HCT116 (cell line): ENCODE measurements around the gene SLC15A2. TPM values are rescaled to one million over a fixed set of nuclear protein-coding genes. Genes with fewer than 3 reads are reported as not detected.

Source experiments
- ATAC-seq: fragments of 200-7000 bp; cut with Tn5 transposase; 2 replicates; pipeline ENCODE4 v1.9.1; 2020; ENCODE audit warnings: mild to moderate bottlenecking, moderate library complexity
- BruUV-seq: library from RNA; stranded (reverse); fragments of 400-500 nt; replicated peaks from 2 replicates; lab custom pipeline; 2021; lab: Mats Ljungman, UMichigan
- CTCF ChIA-PET: fragments of 300-600 bp; sonication (Branson Sonifier 250); formaldehyde crosslinking; loops from one replicate; lab custom pipeline; 2021; ENCODE audit warnings: antibody characterized with exemption; lab: Charles Lee
- POLR2A ChIA-PET: fragments of 300-600, 350-600 bp; sonication (Branson Sonifier 250); formaldehyde crosslinking; loops from one replicate; lab custom pipeline; 2021; ENCODE audit warnings: antibody characterized with exemption; lab: Charles Lee
- RAD21 ChIA-PET, 2 experiments: fragments of 300-600 bp; sonication (Branson Sonifier 250); formaldehyde crosslinking; loops; one replicate each; lab custom pipeline; 2023; ENCODE audit warnings: low total read pairs in 2 of 2; ENCODE audit not compliant: uncharacterized antibody in 2 of 2, unreplicated experiment in 2 of 2, low non-redundant PET in 1 of 2; lab: Charles Lee
- DNase-seq: peaks from one replicate; pipeline ENCODE4 v3.0.0-alpha.2; 2010; ENCODE audit warnings: low read depth, low spot score
- H2AFZ ChIP-seq: fragments of 200-600 bp; shearing (Covaris generic), sonication (generic); 2 replicates; pipeline ENCODE4 v1.6.1; 2017; ENCODE audit warnings: low read depth, mixed run types, mixed read lengths, antibody characterized with exemption, low read length; ENCODE audit not compliant: poor library complexity, severe bottlenecking
- H3K27ac ChIP-seq: 2 replicates; pipeline ENCODE4 v1.5.1; 2012; ENCODE audit warnings: low read depth, low read length
- H3K27me3 ChIP-seq: fragments of 200-600 bp; sonication (generic); 2 replicates; pipeline ENCODE4 v1.6.1; 2016; ENCODE audit warnings: mixed run types, low read length, mixed read lengths; ENCODE audit not compliant: insufficient read depth
- H3K36me3 ChIP-seq, 2 experiments: fragments of 200-500 bp in 1 of 2; fragments of 200-600 bp in 1 of 2; sonication (Bioruptor generic) in 1 of 2; sonication (generic) in 1 of 2; 2 replicates each; pipeline versions ENCODE4 v1.5.1 to v1.6.1; 2014 to 2016; ENCODE audit warnings: low read length in 2 of 2, inconsistent platforms in 1 of 2, mixed read lengths in 1 of 2, mixed run types in 1 of 2; ENCODE audit not compliant: insufficient read depth in 2 of 2, control insufficient read depth in 1 of 2
- H3K4me1 ChIP-seq, 2 experiments: fragments of 200-600 bp in 1 of 2; sonication (generic) in 1 of 2; 2 replicates each; pipeline versions ENCODE4 v1.5.1 to v1.6.1; 2012 to 2017; ENCODE audit warnings: low read length in 2 of 2, inconsistent platforms in 1 of 2, mild to moderate bottlenecking in 1 of 2, mixed read lengths in 1 of 2, mixed run types in 1 of 2, moderate library complexity in 1 of 2; ENCODE audit not compliant: insufficient read depth in 2 of 2, control insufficient read depth in 1 of 2
- H3K4me2 ChIP-seq: fragments of 200-600 bp; sonication (generic); 2 replicates; pipeline ENCODE4 v1.6.1; 2017; ENCODE audit warnings: mixed run types, low read length, mixed read lengths
- H3K4me3 ChIP-seq, 2 experiments: fragments of 200-600 bp in 1 of 2; sonication (generic) in 1 of 2; replicated peaks in 1 of 2; 2 replicates each; pipeline ENCODE4 v1.5.1; 2011 to 2016; ENCODE audit warnings: low read length in 2 of 2, control low read depth in 1 of 2, low read depth in 1 of 2, mild to moderate bottlenecking in 1 of 2, mixed read lengths in 1 of 2, mixed run types in 1 of 2
- H3K79me2 ChIP-seq: fragments of 200-600 bp; sonication (generic); 2 replicates; pipeline ENCODE4 v1.6.1; 2017; ENCODE audit warnings: mild to moderate bottlenecking, mixed run types, low read length, moderate library complexity, mixed read lengths; ENCODE audit not compliant: insufficient read depth
- H3K9ac ChIP-seq: fragments of 200-600 bp; sonication (generic); 2 replicates; pipeline ENCODE4 v1.6.1; 2016; ENCODE audit warnings: low read length, mixed read lengths
- H3K9me2 ChIP-seq: fragments of 200-600 bp; sonication (generic), shearing (Covaris generic); 2 replicates; pipeline ENCODE4 v1.6.1; 2017; ENCODE audit warnings: mixed run types, mild to moderate bottlenecking, moderate library complexity; ENCODE audit not compliant: insufficient read depth
- H3K9me3 ChIP-seq, 2 experiments: fragments of 200-500 bp in 1 of 2; fragments of 200-600 bp in 1 of 2; sonication (Bioruptor generic) in 1 of 2; sonication (generic) in 1 of 2; 2 replicates each; pipeline ENCODE4 v1.6.1; 2014 to 2017; ENCODE audit warnings: low read length in 2 of 2, mixed read lengths in 2 of 2, inconsistent platforms in 1 of 2, low read depth in 1 of 2, mild to moderate bottlenecking in 1 of 2, mixed run types in 1 of 2, moderate library complexity in 1 of 2; ENCODE audit not compliant: control insufficient read depth in 1 of 2, insufficient read depth in 1 of 2
- H4K20me1 ChIP-seq: fragments of 200-600 bp; sonication (generic), shearing (Covaris generic); 2 replicates; pipeline ENCODE4 v1.6.1; 2017; ENCODE audit warnings: mixed run types, mild to moderate bottlenecking, moderate library complexity; ENCODE audit not compliant: insufficient read depth
- CBX3 ChIP-seq: IDR thresholded peaks from 2 replicates; pipeline ENCODE4 v1.6.1; 2012; ENCODE audit warnings: low read depth
- CEBPB ChIP-seq: IDR thresholded peaks from 2 replicates; pipeline ENCODE4 v1.6.1; 2012; ENCODE audit warnings: low read depth
- EGR1 ChIP-seq: IDR thresholded peaks from 2 replicates; pipeline ENCODE4 v1.6.1; 2012; ENCODE audit warnings: low read depth
- ELF1 ChIP-seq: IDR thresholded peaks from 2 replicates; pipeline ENCODE4 v1.6.1; 2012; ENCODE audit warnings: low read depth, borderline replicate concordance
- EZH2 ChIP-seq: fragments of 200-600 bp; sonication (generic); IDR thresholded peaks from 2 replicates; pipeline ENCODE4 v1.6.1; 2017; ENCODE audit warnings: antibody characterized with exemption, mixed run types
- EZH2phosphoT487 ChIP-seq: fragments of 200-600 bp; IDR thresholded peaks from 2 replicates; pipeline ENCODE4 v1.6.1; 2018; ENCODE audit warnings: antibody characterized with exemption, borderline replicate concordance
- FOSL1 ChIP-seq: IDR thresholded peaks from 2 replicates; pipeline ENCODE4 v1.6.1; 2012; ENCODE audit warnings: low read depth
- JUND ChIP-seq: IDR thresholded peaks from 2 replicates; pipeline ENCODE4 v1.6.1; 2012
- MAX ChIP-seq: IDR thresholded peaks from 2 replicates; pipeline ENCODE4 v1.6.1; 2012
- POLR2A ChIP-seq: IDR thresholded peaks from 2 replicates; pipeline ENCODE4 v1.7.0; 2011; ENCODE audit warnings: borderline replicate concordance; ENCODE audit not compliant: insufficient read depth, insufficient read length; ENCODE audit errors: extremely low read depth
- POLR2AphosphoS5 ChIP-seq: IDR thresholded peaks from 2 replicates; pipeline ENCODE4 v1.6.1; 2011; ENCODE audit warnings: mild to moderate bottlenecking, low read depth, low read length, moderate library complexity
- RAD21 ChIP-seq: IDR thresholded peaks from 2 replicates; pipeline ENCODE4 v1.6.1; 2012; ENCODE audit warnings: low read depth, mild to moderate bottlenecking
- SP1 ChIP-seq: IDR thresholded peaks from 2 replicates; pipeline ENCODE4 v1.6.1; 2012; ENCODE audit warnings: low read depth
- SRF ChIP-seq: IDR thresholded peaks from 2 replicates; pipeline ENCODE4 v1.6.1; 2012; ENCODE audit warnings: low read depth
- TCF7L2 ChIP-seq: IDR thresholded peaks from 2 replicates; pipeline ENCODE4 v1.7.0; 2011; ENCODE audit warnings: borderline replicate concordance, inconsistent platforms; ENCODE audit not compliant: insufficient read depth, insufficient read length; ENCODE audit errors: extremely low read depth
- YY1 ChIP-seq: IDR thresholded peaks from 2 replicates; pipeline ENCODE4 v1.6.1; 2011; ENCODE audit warnings: low read length, low read depth, moderate library complexity, mild to moderate bottlenecking; ENCODE audit not compliant: insufficient replicate concordance; ENCODE audit errors: extremely low read depth
- ZFX ChIP-seq: fragments of 450-650 bp; IDR thresholded peaks from 2 replicates; pipeline ENCODE4 v1.6.1; 2017
- ZNF274 ChIP-seq: fragments of 200-500 bp; sonication (Bioruptor generic); IDR thresholded peaks from 2 replicates; pipeline ENCODE4 v1.6.1; 2014; ENCODE audit warnings: mild to moderate bottlenecking, low read depth, low read length, inconsistent platforms
- intact Hi-C: fragments of 100-400 bp; cut with micrococcal nuclease; formaldehyde crosslinking; loops from 2 replicates; pipeline ENCODE4 v1.10.0; 2022
- total RNA-seq: library from RNA; stranded (reverse); gene quantifications from one replicate; pipeline ENCODE4 v1.2.1, GENCODE V29; 2021; ENCODE audit not compliant: unreplicated experiment
- TF ChIP-seq, protein P1 (sequence below): IDR thresholded peaks from 2 replicates; pipeline ENCODE4 v1.6.1; 2011; ENCODE audit warnings: mild to moderate bottlenecking, low read length, moderate library complexity; ENCODE audit not compliant: insufficient replicate concordance; ENCODE audit errors: extremely low read depth
- TF ChIP-seq, protein P2 (sequence below): IDR thresholded peaks from 2 replicates; pipeline ENCODE4 v1.6.1; 2012; ENCODE audit warnings: low read depth

The SLC15A2 gene
- total RNA-seq, 1 experiment from 2014 or later: 0.96 TPM

GRCh38 chr3:121916189-121916588 lies 22.0 kb downstream of the SLC15A2 start:
- Histone ChIP-seq H3K9ac (no peak overlapping the region), H3K9me3 (no peaks in the 10 kb centered on the region), H2AFZ (no peak overlapping the region), H3K27me3 (no peaks in the 10 kb centered on the region), H3K9me2 (no peaks in the 10 kb centered on the region), H3K79me2 (no peaks in the 10 kb centered on the region), H4K20me1 (no peaks in the 10 kb centered on the region; the same call in 1 of the 2 replicates), H3K36me3 (no peaks in the 10 kb centered on the region), H3K4me1 (no peaks in the 10 kb centered on the region), H3K4me3 (no peak overlapping the region), H3K27ac (no peak overlapping the region), H3K4me2 (no peak overlapping the region)
- DNase-seq (no peak), ATAC-seq (no peak)
- TF ChIP-seq ZNF274 (no peak), SP1 (no peak), MAX (no peak), ELF1 (no peak), SRF (no peak), EZH2 (no peak), FOSL1 (no peak), EGR1 (no peak), RAD21 (no peak), YY1 (no peak), CBX3 (no peak), CEBPB (no peak), JUND (no peak), ZFX (no peak), EZH2phosphoT487 (no peak), POLR2A (no peak), POLR2AphosphoS5 (no peak), TCF7L2 (no peak)
- TF ChIP-seq, protein P1, sequence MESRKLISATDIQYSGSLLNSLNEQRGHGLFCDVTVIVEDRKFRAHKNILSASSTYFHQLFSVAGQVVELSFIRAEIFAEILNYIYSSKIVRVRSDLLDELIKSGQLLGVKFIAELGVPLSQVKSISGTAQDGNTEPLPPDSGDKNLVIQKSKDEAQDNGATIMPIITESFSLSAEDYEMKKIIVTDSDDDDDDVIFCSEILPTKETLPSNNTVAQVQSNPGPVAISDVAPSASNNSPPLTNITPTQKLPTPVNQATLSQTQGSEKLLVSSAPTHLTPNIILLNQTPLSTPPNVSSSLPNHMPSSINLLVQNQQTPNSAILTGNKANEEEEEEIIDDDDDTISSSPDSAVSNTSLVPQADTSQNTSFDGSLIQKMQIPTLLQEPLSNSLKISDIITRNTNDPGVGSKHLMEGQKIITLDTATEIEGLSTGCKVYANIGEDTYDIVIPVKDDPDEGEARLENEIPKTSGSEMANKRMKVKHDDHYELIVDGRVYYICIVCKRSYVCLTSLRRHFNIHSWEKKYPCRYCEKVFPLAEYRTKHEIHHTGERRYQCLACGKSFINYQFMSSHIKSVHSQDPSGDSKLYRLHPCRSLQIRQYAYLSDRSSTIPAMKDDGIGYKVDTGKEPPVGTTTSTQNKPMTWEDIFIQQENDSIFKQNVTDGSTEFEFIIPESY: no peak
- TF ChIP-seq, protein P2, sequence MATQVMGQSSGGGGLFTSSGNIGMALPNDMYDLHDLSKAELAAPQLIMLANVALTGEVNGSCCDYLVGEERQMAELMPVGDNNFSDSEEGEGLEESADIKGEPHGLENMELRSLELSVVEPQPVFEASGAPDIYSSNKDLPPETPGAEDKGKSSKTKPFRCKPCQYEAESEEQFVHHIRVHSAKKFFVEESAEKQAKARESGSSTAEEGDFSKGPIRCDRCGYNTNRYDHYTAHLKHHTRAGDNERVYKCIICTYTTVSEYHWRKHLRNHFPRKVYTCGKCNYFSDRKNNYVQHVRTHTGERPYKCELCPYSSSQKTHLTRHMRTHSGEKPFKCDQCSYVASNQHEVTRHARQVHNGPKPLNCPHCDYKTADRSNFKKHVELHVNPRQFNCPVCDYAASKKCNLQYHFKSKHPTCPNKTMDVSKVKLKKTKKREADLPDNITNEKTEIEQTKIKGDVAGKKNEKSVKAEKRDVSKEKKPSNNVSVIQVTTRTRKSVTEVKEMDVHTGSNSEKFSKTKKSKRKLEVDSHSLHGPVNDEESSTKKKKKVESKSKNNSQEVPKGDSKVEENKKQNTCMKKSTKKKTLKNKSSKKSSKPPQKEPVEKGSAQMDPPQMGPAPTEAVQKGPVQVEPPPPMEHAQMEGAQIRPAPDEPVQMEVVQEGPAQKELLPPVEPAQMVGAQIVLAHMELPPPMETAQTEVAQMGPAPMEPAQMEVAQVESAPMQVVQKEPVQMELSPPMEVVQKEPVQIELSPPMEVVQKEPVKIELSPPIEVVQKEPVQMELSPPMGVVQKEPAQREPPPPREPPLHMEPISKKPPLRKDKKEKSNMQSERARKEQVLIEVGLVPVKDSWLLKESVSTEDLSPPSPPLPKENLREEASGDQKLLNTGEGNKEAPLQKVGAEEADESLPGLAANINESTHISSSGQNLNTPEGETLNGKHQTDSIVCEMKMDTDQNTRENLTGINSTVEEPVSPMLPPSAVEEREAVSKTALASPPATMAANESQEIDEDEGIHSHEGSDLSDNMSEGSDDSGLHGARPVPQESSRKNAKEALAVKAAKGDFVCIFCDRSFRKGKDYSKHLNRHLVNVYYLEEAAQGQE: no peak
- ChIA-PET RAD21 (no interaction called here), CTCF (no interaction called here), POLR2A (no interaction called here)
- intact Hi-C loops: no loop called here
- no TSS peak for BruUV-seq
